Transverse colon (tissue), 4 donors: Measurements from ENCODE around the gene S100A3. TPM values are rescaled to one million over a fixed set of nuclear protein-coding genes. Genes with fewer than 3 reads are reported as not detected.
"Not testable (repeated sequence)": the region's sequence is repeated elsewhere in the genome, so short reads cannot be mapped to it uniquely, and the experiment has no call there.

Source experiments
- DNase-seq: peaks from one replicate; pipeline ENCODE4 v3.0.0-alpha.2; 2019
- H3K27ac ChIP-seq, 4 donors: fragments of 200-600 bp; sonication (generic); 2 replicates each; pipeline ENCODE4 v1.5.1; 2016 to 2018; ENCODE audit warnings: inconsistent platforms in 4 of 4
- H3K27me3 ChIP-seq: fragments of 200-600 bp; sonication (generic); 2 replicates; pipeline ENCODE4 v1.5.1; 2017; ENCODE audit warnings: inconsistent platforms
- H3K36me3 ChIP-seq, 4 donors: fragments of 200-600 bp; sonication (generic); 2 replicates each; pipeline ENCODE4 v1.5.1; 2017 to 2019; ENCODE audit warnings: inconsistent platforms in 4 of 4
- H3K4me1 ChIP-seq, 4 donors: fragments of 200-600 bp; sonication (generic); 2 replicates each; pipeline ENCODE4 v1.5.1; 2017 to 2020; ENCODE audit warnings: inconsistent platforms in 4 of 4
- H3K4me3 ChIP-seq, 4 donors: fragments of 200-600 bp; sonication (generic); 1 replicate in 1 of 4; 2 replicates in 3 of 4; pipeline versions ENCODE4 v1.5.1 to v1.6.1; 2017 to 2019; ENCODE audit warnings: inconsistent platforms in 4 of 4
- H3K9me3 ChIP-seq, 2 donors: fragments of 200-600 bp; sonication (generic); 2 replicates each; pipeline ENCODE4 v1.5.1; 2017 to 2019; ENCODE audit warnings: inconsistent platforms in 2 of 2
- CTCF ChIP-seq, 5 experiments: fragments of 200-600 bp in 3 of 5; fragments of 450-650 bp in 2 of 5; sonication (generic) in 3 of 5; IDR thresholded peaks; 1 replicate in 2 of 5; 2 replicates in 3 of 5; pipeline ENCODE4 v1.5.1; 2016 to 2017; ENCODE audit warnings: antibody characterized with exemption in 5 of 5, inconsistent platforms in 3 of 5, mild to moderate bottlenecking in 2 of 5, moderate library complexity in 1 of 5
- EP300 ChIP-seq: sonication (generic); formaldehyde crosslinking; IDR thresholded peaks from one replicate; pipeline ENCODE4 v1.6.1; 2017; ENCODE audit warnings: antibody characterized with exemption, low read depth
- POLR2A ChIP-seq: fragments of 450-650 bp; IDR thresholded peaks from one replicate; pipeline ENCODE4 v1.6.1; 2016; ENCODE audit warnings: antibody characterized with exemption, mild to moderate bottlenecking, moderate library complexity
- POLR2AphosphoS5 ChIP-seq, 3 donors: sonication (generic); formaldehyde crosslinking; IDR thresholded peaks; one replicate each; pipeline ENCODE4 v1.6.1; 2016; ENCODE audit warnings: antibody characterized with exemption in 3 of 3
- WGBS, 2 donors: methylation state at CpG; one replicate each; pipeline ENCODE4 v1.1.5; 2018; ENCODE audit warnings: low coverage in 1 of 2; 5-methylcytosine and 5-hydroxymethylcytosine counted together
- in situ Hi-C, 4 donors: fragments of 200-750 bp; cut with MboI; loops; one replicate each; pipeline versions ENCODE4 v1.15.0 to v1.15.1; 2017; ENCODE audit warnings: low sequenced_read_pairs in 3 of 4, low pct_ligation_motif_present in 1 of 4, low pct_unique_long_range_greater_than_20kb in 1 of 4
- intact Hi-C: fragments of 100-400 bp; cut with DNase I; formaldehyde crosslinking; loops from one replicate; pipeline ENCODE4 v1.15.1; 2023; ENCODE audit warnings: low total_unique reads
- total RNA-seq, 4 donors: library from RNA; depleted of rRNA; stranded (reverse); fragments of >200 nt; gene quantifications; one replicate each; pipeline ENCODE4 v1.1.0, GENCODE V29; 2016

The S100A3 gene
- total RNA-seq, 4 donors from 2014 or later, result 0.64 TPM; not detected in 3

DNA sequence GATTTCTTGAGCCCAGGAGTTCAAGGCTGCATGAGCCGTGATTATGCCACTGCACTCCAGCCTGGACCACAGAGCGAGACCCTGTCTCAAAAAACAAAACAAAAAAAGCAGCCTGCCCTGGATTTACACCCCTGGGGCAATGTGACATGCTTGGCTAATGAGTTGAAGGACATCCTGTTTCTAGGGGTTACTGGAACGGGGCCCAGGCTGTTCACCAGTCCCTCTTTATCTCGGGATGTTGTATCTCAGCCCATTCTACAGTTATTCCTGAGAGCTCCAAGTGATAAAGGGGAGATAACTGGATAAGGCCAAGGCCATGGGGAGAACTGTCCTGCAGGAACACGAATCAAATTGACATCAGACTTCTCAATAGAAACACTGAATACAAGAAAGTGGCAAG lies 38.3 kb upstream of the S100A3 start:
- no peak overlapping the region for H3K27ac ChIP-seq
- H3K27me3 ChIP-seq, result no peaks in the 10 kb centered on the region
- in situ Hi-C loops (loop anchor here in 1 of 4 donors (25.0 kb wide), 1 partner anchor 225 kb away; the partner anchor contains the start of gene S100A9), intact Hi-C loops (no loop called here)
- H3K36me3 ChIP-seq, result no peaks in the 10 kb centered on the region
- no peaks in the 10 kb centered on the region for H3K9me3 ChIP-seq
- no peak overlapping the region for H3K4me3 ChIP-seq
- TF ChIP-seq POLR2A (no peak), POLR2AphosphoS5 (IDR thresholded peaks at IDR 0.05) (no peak), EP300 (no peak), CTCF (IDR thresholded peaks at IDR 0.05) (no peak)
- WGBS, 2 donors, result 81% methylated on average over 5 of the region's 5 CpGs; no CpG with 5 or more reads in 1 of the 2 donors
- no peak for DNase-seq
- H3K4me1 ChIP-seq, result no peaks in the 10 kb centered on the region

DNA sequence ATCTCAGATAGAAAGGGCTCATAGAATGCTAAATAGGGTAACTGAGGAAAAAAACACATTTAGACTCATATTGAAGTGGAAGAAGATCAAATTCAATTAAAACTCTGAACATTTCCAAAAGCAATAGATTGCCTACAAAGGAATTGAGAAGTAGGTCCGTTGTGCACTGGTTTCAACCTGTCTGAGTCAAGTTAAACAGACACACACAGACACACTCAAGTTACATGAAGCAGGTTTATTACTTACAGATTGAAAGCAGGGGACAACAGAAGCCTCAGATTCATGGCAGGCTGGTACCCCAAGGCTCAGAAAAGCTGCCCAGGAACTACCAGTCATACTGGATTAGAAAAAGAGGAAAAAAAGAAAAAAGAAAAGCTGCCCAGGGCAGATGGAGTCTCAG lies 37.3 kb upstream of the S100A3 start:
- intact Hi-C loops, result no loop called here
- no peak for DNase-seq

DNA sequence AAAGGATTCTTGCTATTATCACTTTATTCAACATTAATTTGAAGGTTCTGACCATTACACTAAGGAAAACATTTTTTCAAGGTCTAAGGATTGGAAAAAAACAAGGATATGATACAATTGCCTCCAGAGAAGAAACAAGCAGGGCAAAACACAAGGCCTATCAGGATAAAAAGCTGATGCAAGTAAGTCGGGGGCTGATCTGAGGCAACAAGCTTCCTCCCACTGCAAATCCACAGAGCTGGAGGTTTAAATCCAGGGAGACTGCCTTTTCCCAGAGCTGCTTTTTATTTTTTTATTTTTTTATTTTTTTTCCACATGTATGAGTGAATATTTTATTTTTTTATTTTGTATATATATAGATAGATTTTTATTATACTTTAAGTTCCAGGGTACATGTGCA lies 35.9 kb upstream of the S100A3 start:
- Histone ChIP-seq H3K4me3 (no peak overlapping the region), H3K9me3 (no peaks in the 10 kb centered on the region), H3K27me3 (no peaks in the 10 kb centered on the region), H3K4me1 (no peaks in the 10 kb centered on the region), H3K36me3 (no peaks in the 10 kb centered on the region), H3K27ac (no peak overlapping the region)
- intact Hi-C loops (no loop called here), in situ Hi-C loops (loop anchor here in 1 of 4 donors (25.0 kb wide), 1 partner anchor 223 kb away; the partner anchor contains the start of gene S100A9)
- 80 to 86% methylated on average over 1 of the region's 1 CpG for WGBS, 2 donors
- no peak for DNase-seq
- no peak for TF ChIP-seq POLR2A
- no peak for TF ChIP-seq EP300
- TF ChIP-seq CTCF (IDR thresholded peaks at IDR 0.05), result no peak
- no peak for TF ChIP-seq POLR2AphosphoS5 (IDR thresholded peaks at IDR 0.05)

More for the DNA sequence above, 37.3 kb upstream of the S100A3 start:
- Histone ChIP-seq H3K27me3 (no peaks in the 10 kb centered on the region), H3K27ac (no peak overlapping the region), H3K4me1 (no peaks in the 10 kb centered on the region), H3K9me3 (no peaks in the 10 kb centered on the region), H3K4me3 (no peak overlapping the region), H3K36me3 (no peaks in the 10 kb centered on the region)
- TF ChIP-seq POLR2A (no peak), POLR2AphosphoS5 (IDR thresholded peaks at IDR 0.05) (no peak), EP300 (no peak), CTCF (IDR thresholded peaks at IDR 0.05) (no peak)
- 13 to 53% methylated on average over 1 of the region's 1 CpG for WGBS, 2 donors
- in situ Hi-C loops, result loop anchor here in 1 of 4 donors (25.0 kb wide), 1 partner anchor 224 kb away; the partner anchor contains the start of gene S100A9

DNA sequence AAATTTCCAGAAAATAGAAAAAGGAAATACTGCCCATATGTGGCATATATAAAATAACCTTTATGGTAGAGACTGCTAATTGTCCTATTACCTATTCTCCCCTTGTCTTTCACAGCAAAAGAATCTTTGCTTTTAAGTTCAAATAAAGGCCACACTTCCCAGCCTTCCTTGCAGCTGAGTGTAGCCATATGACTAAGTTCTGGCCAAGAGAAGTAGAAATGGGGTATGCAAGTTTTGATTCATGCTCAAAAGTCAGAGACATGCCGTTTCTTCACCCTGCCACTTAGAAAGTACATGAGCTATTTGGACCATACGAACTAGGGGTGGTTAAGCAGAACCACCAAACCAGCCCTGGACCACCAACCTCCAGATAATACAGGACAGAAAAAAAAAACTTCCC lies 34.9 kb upstream of the S100A3 start:
- no peaks in the 10 kb centered on the region for H3K36me3 ChIP-seq
- no peak for DNase-seq
- H3K9me3 ChIP-seq, result no peaks in the 10 kb centered on the region
- intact Hi-C loops (no loop called here), in situ Hi-C loops (loop anchor here in 1 of 4 donors (25.0 kb wide), 1 partner anchor 222 kb away; the partner anchor contains the start of gene S100A9)
- no peaks in the 10 kb centered on the region for H3K27me3 ChIP-seq
- H3K4me1 ChIP-seq, result no peaks in the 10 kb centered on the region
- no peak overlapping the region for H3K27ac ChIP-seq
- WGBS, 2 donors, result 77 to 90% methylated on average over 2 of the region's 2 CpGs
- H3K4me3 ChIP-seq, result no peak overlapping the region
- TF ChIP-seq POLR2A (no peak), CTCF (IDR thresholded peaks at IDR 0.05) (no peak), EP300 (no peak), POLR2AphosphoS5 (IDR thresholded peaks at IDR 0.05) (no peak)

GRCh38 chr1:153583514-153583913 lies 34.5 kb upstream of the S100A3 start:
- intact Hi-C loops, result not testable (repeated sequence)

DNA sequence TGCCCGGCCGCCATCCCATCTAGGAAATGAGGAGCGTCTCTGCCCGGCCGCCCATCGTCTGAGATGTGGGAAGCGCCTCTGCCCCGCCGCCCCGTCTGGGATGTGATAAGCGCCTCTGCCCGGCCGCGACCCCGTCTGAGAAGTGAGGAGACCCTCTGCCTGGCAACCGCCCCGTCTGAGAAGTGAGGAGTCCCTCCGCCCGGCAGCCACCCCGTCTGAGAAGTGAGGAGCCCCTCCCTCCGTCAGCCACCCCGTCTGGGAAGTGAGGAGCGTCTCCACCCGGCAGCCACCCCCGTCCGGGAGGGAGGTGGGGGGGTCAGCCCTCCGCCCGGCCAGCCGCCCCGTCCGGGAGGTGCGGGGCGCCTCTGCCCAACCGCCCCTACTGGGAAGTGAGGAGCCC lies 33.8 kb upstream of the S100A3 start:
- H3K27ac ChIP-seq, H3K4me3 ChIP-seq, H3K27me3 ChIP-seq, H3K4me1 ChIP-seq, H3K9me3 ChIP-seq, H3K36me3 ChIP-seq, DNase-seq, intact Hi-C loops: not testable (repeated sequence)
- in situ Hi-C loops, result loop anchor here in 1 of 4 donors (25.0 kb wide), 1 partner anchor 221 kb away; the partner anchor contains the start of gene S100A9
- WGBS, 2 donors, result 95% methylated on average over 26 of the region's 34 CpGs; no CpG with 5 or more reads in 1 of the 2 donors

More at GRCh38 chr1:153583514-153583913, 34.5 kb upstream of the S100A3 start:
- not testable (repeated sequence) for H3K36me3 ChIP-seq, H3K4me1 ChIP-seq, H3K27ac ChIP-seq, DNase-seq, H3K4me3 ChIP-seq, H3K27me3 ChIP-seq, H3K9me3 ChIP-seq
- 87% methylated on average over 2 of the region's 3 CpGs; no CpG with 5 or more reads in 1 of the 2 donors for WGBS, 2 donors
- in situ Hi-C loops, result loop anchor here in 1 of 4 donors (25.0 kb wide), 1 partner anchor 221 kb away; the partner anchor contains the start of gene S100A9
